Placental pericyte (primary cell): ENCODE results near the gene RERG. TPM values are rescaled to one million over a fixed set of nuclear protein-coding genes. Genes with fewer than 3 reads are reported as not detected.

Experiments used
- total RNA-seq: library from RNA; depleted of rRNA; stranded (reverse); fragments of >200 nt; gene quantifications from 2 replicates; pipeline ENCODE4 v1.2.3, GENCODE V29; 2012

The RERG gene
- total RNA-seq: 0.72 and 0.88 TPM in 2 replicates

GRCh38 chr12:15220915-15221885, at the start of gene RERG:
RERG (minus strand) TSS chr12:15221417; CDS start chr12:15217489, 3,928 bp downstream.

Other genes starting within 250 kb of the RERG start
- not detected in 2 replicates for gene PDE6H, start 248.4 kb downstream of the RERG start, total RNA-seq
- gene PTPRO, start 101.1 kb upstream of the RERG start, total RNA-seq: 0.72 TPM in 1 of 2 replicates, not detected in the other